Right lobe of liver (tissue), 4 donors: ENCODE results near the gene CDK14.

Experiments
- CTCF ChIP-seq, 4 donors: fragments of 200-600 bp in 3 of 4; fragments of 450-650 bp in 1 of 4; IDR thresholded peaks; one replicate each; pipeline versions ENCODE4 v1.5.1 to v1.8.0; 2016 to 2022; ENCODE audit warnings: antibody characterized with exemption in 4 of 4, mild to moderate bottlenecking in 2 of 4
- POLR2A ChIP-seq: fragments of 450-650 bp; IDR thresholded peaks from one replicate; pipeline ENCODE4 v1.6.1; 2017; ENCODE audit warnings: antibody characterized with exemption, mild to moderate bottlenecking
- donor health status: DM: no; HTN: no; CAD: no.
- donor health status: DM: no; HTN: no; CAD: no.
- donor health status: DM: no; HTN: yes; CAD: no.

- TF ChIP-seq CTCF (IDR thresholded peaks at IDR 0.05) (no peak), POLR2A (no peak)
Observed at GRCh38 chr7:90891529-90891928, 295.4 kb downstream of the CDK14 start.
